NCI-H1105 treated with DMSO at 0.1 percent for 48 hours (cell line): ENCODE data around the gene ECI2.
A peak's percentile ranks its signal among the peaks of the same experiment; 100 is the strongest.
"Not testable (repeated sequence)": the region's sequence is repeated elsewhere in the genome, so short reads cannot be mapped to it uniquely, and the experiment has no call there.

Source experiments
- DNase-seq: peaks from one replicate; lab custom pipeline; 2025; lab: John Stamatoyannopoulos, UW

The ECI2 gene

DNA sequence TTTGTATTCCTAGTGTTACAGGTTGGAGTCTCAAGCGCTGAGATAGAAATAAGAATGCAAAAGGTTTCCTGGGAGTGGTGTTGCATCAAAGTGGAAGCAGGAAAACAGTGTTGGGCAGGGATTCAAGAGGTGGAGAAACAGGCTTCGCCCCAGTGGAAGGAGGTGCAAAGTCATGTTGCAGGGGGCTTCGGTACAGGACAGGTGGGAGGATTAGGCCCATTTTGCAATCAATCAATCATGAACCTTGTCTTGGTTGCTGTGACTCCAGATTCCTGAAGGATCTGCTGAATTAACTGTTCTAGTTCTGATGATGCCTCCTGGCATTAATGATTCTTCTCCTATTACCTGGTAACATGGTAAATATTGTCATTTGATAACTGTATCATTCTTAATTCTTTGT is 34.1 kb downstream of the ECI2 start:
- no peak for DNase-seq

DNA sequence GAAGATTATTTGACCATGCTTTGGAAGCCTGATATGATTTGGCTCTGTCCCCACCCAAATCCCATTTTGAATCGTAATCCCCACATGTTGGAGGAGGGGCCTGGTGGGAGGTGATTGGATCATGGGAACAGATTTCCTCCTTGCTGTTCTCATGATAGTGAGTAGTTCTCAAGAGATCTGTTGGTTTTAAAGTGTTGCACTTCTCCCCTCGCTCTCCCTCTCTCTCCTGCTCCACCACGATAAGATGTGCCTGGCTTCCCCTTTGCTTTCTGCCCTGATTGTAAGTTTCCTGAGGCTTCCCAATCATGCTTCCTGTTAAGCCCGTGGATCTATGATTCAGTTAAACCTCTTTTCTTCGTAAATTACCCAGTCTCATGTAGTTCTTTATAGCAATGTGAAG is 34.7 kb downstream of the ECI2 start:
- DNase-seq = no peak

DNA sequence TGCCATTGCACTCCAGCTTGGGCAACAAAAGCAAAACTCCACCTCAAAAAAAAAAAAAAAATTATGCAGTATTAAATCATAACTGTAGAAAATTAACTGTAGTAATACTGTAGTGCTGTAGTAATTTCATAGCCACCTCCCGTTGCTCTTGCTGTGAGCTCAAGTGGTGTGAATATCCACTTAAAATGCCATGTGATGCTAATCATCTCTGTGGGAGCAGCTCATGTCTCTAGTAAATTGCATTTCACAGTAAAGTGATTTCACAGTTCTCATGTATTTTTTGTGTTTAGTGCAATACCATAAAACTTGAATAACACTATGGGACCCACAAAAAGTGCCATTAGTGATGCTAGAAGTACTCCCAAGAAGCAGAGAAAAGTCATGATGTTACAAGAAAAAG is 42.1 kb downstream of the ECI2 start:
- DNase-seq = no peak

DNA sequence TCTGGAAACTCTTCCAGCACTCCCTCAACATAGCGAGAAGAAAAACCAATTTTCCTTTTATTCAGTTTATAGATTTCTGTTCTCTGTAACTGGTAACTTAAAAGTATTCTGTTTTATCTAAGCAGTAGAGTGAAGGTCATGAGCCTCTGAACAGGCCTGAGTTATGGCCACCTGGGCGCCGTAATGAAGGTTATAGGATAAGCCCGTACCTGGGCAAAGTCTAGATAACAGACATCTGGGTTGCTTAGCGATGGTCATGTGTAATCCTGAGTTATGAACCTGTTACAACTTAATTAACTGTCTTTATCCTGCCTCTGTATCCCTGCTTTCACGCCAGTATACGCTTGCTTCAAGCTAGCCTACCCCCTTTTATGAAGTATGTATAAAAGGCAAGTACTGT is 43.4 kb downstream of the ECI2 start:
- no peak for DNase-seq

DNA sequence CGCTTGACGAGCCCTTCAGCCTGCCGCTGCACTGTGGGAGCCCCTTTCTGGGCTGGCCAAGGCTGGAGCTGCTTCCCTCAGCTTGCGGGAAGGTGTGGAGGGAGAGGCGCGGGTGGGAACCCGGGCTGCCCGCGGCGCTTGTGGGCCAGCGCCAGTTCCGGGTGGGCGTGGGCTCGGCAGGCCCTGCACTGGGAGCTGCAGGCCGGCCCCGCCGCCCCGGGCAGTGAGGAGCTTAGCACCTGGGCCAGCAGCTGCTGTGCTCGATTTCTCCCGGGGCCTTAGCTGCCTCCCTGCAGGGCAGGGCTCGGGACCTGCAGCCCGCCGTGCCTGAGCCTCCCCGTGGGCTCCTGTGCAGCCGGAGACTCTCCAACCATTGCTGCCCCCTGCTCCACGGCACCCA is 45.3 kb downstream of the ECI2 start:
- DNase-seq = not testable (repeated sequence)

DNA sequence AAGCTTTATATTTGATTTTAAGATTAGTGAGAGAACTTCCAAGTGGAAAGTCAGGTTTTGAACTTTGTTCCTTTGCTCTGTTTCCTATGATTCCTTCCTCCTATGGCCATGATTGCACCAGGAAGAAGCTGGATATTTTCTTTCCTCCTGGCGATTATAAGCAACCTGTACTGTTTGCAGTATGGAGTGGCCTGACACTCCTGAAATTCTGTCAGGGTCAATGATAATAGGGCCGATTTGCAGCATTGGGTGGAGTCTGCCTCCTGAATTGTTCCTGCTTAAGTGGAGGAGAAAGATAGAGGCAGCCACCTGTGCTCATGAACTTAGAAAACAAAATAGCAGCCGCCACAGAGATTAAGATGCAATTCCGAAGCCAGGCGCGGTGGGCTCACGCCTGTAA is 46.7 kb downstream of the ECI2 start:
- DNase-seq = no peak

DNA sequence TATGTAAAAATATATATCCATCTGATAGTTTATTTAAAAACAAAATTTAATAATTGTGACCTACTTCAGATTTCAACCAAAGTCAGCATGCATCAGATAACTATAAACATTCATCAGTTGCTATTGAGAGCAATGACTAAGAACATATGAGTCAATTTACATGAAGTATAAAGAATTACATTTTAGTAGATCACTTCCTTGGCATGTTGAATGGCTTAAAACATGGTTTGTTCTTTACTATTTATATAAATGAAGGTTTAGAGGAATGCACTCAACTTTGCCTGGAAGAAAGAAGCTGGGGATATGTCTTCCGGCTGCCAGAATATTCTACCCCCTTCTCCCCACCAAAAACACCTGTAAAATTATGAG is 50.1 kb downstream of the ECI2 start:
- no peak for DNase-seq

DNA sequence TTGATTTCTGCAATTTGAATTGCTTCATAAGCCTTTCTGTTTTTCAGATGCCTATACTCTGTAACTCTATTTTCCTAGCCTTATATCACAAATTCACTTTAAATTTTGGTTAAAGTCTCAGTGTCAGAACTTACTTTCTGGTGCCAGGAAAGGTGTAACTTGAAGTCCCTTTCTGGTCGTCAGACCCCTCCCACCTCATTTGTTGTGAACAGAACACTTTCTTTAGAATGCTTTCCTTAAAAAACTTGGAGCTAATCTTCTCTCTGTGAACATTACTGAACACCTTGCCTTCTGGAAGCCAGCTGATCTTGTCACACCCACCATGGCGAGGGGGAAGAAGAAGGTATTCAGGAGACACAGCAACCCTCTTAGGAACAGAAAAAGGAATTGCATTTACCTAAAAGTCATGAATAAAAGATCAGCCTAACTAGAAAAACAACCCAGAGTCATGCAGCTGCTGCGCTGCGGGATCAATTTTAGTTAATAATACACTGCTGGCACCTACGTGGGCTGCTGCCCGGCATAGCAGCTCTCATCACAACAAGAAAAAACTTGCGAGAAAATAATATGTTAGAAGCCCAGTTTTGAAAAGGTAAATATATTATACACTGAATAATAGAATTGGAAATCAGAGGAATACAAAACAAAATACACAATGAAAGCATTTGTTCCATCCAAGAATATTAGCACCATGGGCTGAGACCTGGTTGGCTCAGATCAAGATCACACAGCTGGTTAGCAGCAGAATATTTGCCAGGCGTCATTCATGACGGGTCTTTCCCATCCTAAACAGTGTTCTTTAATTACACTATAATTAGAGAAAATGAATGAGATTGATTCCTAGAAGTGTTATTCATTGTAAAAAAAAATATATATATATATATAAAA is 50.7 kb downstream of the ECI2 start:
- DNase-seq = peak; percentile 74

DNA sequence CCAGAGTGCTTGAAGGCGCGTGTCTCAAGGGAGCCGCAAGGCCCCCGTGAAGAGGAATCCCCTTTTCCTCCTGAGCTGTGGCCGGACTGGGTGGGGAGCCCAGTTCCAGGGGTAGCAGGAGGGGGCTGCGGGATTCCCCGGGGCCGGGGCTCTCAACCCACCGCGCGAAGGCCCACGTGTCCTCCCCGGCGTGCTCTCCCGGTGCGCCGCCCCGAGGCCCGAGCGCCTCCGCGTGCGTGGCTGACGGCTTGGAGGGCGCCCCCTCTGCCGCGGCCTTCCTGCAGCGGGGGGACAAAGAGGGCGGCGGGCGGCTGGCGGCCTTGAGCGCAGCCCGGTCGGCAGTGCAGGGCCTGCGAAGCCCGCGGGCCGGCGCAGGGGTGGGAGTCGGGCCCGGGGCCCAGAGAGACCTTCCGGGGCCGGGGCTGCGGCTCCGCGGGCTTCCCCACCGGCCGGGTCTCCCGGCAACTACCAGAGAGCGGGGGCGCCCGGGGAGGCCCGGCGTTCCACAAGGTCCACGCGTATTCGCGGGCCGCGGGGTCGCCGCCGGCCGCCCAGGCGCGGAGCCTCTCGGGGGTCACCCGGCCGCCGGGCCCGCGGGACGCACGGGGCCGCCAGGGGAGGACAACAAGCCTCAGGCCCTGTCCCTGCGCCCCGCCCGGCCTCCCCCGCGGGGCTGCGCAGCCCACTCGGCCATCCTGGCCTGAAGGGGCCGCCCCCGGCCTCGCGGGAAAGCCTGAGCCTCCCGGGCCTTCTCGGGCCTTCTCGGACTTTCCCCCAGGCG is 56.5 kb downstream of the ECI2 start, which contains the start of gene FAM217A:
TSS of gene FAM217A (minus strand) at position 447 of the 781 bp plus-strand sequence. CDS start 1,723 bp downstream, outside the sequence.
- no peak for DNase-seq

DNA sequence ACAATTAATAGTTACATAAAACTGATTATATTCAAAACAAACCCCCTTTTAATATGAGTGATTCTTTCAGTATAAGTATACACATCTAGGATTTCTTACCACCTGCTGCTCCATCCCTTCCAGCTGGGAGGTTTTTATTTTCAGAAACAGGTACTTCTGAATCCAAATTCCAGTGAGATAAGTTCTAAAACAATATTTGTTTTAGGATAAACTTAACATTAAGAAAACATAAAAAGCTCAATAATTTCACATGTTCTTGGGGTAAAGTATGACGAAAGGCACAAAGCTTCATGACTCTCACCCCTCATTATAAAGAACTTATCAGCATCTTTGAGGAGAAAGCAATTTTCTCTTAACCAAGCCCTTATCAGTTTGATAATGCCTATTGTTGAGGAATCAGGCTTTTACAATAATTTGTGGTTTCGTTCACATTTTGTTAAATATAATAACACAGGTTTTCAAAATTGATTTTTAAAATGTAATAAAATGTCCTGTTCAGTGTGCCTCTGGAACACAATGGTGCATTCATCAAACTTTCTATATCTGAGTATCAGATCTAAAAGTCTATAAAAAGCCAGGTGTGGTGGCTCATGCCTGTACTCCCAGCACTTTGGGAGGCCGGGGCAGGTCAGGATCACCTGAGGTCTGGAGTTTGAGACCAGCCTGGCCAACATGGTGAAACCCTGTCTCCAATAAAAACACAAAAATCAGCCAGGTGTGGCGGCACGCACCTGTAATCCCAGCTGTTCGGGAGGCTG is 60.7 kb downstream of the ECI2 start:
- DNase-seq = no peak

DNA sequence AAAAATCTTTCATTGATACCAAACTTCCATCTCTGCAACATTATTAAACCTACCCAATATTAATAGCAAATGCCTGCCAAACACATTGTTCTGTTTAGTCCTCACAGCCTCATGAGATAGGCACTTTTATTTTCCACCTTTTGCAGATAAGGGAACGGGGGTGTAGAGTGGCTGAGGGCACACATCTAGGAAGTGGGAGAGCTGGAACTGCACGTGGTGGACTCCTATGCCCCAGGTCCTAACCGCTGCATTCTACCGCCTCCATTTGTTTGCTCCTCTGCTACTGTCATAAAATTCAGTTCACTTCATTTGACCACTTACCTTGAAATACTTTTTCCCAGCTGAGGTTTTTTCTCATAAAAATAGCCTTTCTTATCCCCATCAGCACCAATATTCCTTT is 64.0 kb downstream of the ECI2 start:
- no peak for DNase-seq

DNA sequence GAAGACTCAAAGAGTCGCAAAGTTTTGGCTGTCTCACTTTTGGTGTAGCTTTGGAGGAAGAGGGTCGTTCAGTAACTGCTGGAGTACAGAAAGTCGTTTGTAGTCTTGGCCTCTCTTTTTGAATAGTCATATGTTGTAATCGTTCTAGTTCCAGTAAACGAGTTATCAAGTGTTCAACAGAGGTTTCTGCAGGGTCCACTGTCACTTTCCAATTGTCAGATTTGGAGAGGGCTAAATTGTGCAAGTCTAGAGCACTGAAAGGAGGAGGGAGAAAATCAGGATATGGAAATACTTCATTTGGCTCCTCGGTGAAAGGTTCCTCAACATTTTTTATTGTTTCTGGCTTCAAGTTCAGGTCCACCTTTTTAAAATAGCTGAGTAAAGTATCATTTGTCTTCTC is 66.2 kb downstream of the ECI2 start:
- DNase-seq = no peak

DNA sequence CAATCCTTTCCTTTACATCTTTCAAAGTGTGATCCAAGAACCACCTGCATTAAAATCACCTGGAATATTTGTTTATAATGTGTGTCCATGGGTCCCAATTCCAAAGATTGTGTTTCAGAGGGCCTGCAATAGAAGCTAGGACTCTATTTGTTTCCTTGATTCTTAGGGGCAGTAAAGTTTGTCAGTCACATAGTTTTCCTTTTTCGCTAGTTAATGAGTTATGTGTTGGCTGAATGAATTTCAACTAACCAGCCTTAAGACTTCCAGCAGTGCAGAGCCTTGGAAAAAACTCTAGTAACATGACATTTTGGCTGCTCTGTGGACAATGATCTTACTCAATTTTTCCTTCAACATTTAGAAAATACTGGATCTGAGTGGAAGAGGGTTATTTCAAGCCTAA is 67.7 kb downstream of the ECI2 start:
- DNase-seq = no peak

DNA sequence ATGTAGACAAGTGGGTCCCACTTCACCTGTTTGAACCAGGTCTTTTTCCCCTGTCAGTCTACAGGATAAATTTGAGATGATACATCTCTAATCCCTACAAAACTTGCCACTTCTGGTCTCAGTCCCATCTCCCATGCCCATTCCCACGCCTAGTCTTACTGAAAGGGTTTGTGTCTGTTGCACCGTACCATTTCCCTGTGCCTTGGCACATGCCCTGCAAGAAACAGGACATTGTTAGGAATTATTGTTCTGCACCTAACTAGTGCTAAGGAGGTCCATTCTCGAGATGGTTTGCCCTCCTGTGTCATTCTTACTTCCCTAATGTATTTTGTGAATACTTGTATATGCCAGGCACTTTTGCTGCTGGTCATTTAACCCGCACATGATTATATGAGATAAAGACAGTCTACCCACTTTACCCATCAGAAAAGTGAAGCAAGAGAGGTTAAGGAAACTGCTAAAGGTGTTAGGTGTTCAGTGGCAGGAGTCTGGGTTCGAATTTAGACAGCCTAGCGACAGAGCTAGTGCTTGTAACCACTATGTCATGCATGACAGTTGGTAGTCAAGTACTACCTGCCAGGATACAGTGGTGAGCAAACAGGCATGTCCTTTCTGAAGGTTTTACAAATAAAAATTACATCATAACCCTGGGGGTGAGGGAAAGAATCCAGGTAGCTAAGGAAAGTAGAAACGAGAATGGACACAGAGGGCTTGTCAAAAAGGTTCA is 69.2 kb downstream of the ECI2 start:
- no peak for DNase-seq
